ENCODE measurements around the gene EXO1. TPM values are rescaled to one million over a fixed set of nuclear protein-coding genes. Genes with fewer than 3 reads are reported as not detected.
"Not testable (repeated sequence)": the region's sequence is repeated elsewhere in the genome, so short reads cannot be mapped to it uniquely, and the experiment has no call there.

Gene EXO1
- total RNA-seq, 1 donor from 2014 or later: 0.83 TPM

DNA sequence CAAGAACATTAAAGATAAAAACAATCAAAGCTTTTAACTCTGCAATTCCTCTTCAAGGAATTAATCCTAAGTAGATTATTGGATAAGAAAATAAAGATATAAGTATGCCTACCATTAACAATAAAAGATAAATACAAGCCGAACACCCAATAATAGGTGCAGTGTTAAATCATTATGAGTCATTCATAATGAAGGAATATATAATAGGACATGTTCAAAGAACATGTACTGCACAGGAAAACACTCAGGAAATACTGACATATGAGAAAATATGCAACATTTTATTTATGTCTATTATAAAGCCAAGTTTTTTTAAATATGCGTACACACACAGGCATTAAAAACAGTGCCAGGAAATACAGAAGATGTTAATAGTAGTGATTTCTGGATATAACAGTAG, 11.1 kb upstream of the EXO1 start:
- DNase-seq (ENCODE audit: low spot score): no peak

GRCh38 chr1:241837416-241837815, 10.6 kb upstream of the EXO1 start:
- no peak for DNase-seq (ENCODE audit: low spot score)

GRCh38 chr1:241837901-241838300, 10.1 kb upstream of the EXO1 start:
- no peak for DNase-seq (ENCODE audit: low spot score)

- no peak for DNase-seq (ENCODE audit: low spot score)
Observed at GRCh38 chr1:241838897-241839296, 9.1 kb upstream of the EXO1 start.

DNA sequence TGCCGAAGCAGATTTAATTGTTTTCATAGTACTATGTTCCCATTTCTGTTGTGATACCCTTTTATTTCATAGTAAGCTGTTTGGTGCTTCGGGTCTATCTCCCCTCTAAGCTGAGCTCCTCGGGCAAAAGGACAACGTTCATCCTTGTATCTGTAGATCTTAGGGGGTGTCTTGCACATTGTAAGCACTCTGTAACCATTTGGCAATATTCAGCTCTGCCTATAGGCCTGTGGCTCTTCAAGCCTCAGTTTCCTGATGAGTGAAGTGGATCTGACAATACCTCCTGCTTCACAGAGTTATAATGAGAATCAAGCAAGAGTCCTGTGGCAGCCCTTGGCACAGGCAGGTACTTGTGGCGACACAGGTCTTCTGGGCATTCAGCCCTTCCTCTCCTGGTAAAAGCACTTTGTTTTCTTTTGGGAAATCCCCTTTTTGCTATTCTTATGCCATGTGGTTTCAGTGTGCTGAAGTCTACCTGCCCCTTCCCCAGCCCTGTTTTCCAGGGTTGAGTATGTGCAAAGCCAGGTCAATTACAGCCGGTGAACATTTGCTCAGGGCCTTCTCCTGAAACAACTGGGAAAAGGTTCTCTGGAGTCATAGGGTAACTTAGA, 8.5 kb upstream of the EXO1 start:
- no peak for DNase-seq (ENCODE audit: low spot score)

GRCh38 chr1:241840164-241840563, 7.8 kb upstream of the EXO1 start:
- no peak for DNase-seq (ENCODE audit: low spot score)

- no peak for DNase-seq (ENCODE audit: low spot score)
Observed at GRCh38 chr1:241841691-241842090, 6.3 kb upstream of the EXO1 start.

- no peak for DNase-seq (ENCODE audit: low spot score)
Observed at GRCh38 chr1:241842565-241842964, 5.4 kb upstream of the EXO1 start.

GRCh38 chr1:241844593-241844992, 3.4 kb upstream of the EXO1 start:
- no peak for DNase-seq (ENCODE audit: low spot score)

DNA sequence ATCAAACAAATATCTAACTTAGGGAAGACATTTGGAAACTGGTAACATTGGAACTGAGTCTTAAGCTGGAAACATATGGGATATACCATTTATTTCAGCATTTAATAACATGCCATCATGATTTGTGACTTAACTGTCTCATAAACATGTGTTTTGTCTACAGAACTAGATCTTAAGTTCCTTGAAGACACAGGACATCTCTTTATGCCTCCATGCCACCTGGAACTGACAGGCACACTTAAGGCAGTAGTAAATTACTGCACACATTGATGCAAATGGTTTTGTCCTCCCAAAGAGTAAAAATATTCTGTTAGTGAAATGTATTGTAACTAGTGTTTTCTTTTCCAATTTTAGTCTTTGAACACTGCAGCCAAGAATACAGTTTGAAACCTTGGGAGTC, 1.6 kb upstream of the EXO1 start:
- no peak for DNase-seq (ENCODE audit: low spot score)

GRCh38 chr1:241846862-241847539, 1.0 kb upstream of the EXO1 start:
- no peak for DNase-seq (ENCODE audit: low spot score)

DNA sequence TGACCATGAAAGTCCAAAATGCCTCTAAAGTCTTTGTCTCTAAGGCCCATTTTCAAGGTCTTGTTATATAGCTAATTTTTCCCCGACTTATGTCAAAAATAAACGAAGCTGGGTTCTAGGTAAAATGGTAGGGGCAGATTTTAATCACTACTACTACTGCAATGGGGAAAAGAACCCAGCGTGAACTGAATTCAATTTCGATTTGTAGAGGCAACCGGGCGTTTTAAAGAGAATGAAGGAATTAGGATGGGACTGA, 536 bp upstream of the EXO1 start:
- no peak for DNase-seq (ENCODE audit: low spot score)

- no peak for DNase-seq (ENCODE audit: low spot score)
Observed at GRCh38 chr1:241848686-241849344, 811 bp downstream of the EXO1 start.

GRCh38 chr1:241849345-241849695, 1.3 kb downstream of the EXO1 start:
- DNase-seq (ENCODE audit: low spot score): no peak

- not testable (repeated sequence) for DNase-seq (ENCODE audit: low spot score)
Observed at GRCh38 chr1:241855545-241856140, 7.6 kb downstream of the EXO1 start.

- no peak for DNase-seq (ENCODE audit: low spot score)
Observed at GRCh38 chr1:241857131-241857530, 9.1 kb downstream of the EXO1 start.

DNA sequence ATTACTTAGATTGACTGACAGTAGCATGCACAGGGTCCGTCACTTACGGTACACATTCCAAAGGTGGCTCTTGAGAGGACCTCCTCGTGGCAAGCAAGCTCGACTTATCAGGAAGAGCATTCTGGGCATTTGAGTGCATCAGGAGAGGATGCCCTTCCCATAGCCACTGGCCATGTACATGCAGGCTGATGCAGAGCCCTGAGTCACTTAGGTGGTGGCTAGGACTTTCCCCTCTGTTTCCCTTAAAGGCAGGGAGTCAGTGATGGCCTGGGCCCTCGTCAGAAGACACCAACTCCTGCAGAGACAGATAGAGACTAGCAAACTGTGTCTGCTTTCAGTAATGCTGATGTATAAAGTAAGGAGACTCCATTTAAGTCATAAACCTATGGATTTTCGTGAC, 12.9 kb downstream of the EXO1 start:
- DNase-seq (ENCODE audit: low spot score): no peak

DNA sequence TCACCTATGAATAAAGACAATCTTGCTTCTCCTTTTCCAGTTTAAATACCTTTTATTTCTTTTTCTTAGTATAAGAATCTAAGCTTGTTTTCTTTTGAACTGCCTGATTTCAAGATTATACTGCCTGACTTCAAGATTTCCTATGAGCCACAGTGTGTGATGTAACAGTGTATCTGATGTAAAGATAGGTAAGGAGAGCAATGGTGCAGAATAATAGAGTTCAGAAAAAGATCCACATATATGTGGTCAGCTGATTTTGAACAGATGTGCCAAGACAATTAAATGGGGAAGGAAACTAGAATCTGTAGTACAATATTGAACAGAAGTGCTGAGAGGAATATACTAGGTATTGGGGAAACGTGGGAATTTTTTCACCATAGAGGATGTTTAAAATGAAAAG, 21.0 kb downstream of the EXO1 start:
- no peak for DNase-seq (ENCODE audit: low spot score)

DNA sequence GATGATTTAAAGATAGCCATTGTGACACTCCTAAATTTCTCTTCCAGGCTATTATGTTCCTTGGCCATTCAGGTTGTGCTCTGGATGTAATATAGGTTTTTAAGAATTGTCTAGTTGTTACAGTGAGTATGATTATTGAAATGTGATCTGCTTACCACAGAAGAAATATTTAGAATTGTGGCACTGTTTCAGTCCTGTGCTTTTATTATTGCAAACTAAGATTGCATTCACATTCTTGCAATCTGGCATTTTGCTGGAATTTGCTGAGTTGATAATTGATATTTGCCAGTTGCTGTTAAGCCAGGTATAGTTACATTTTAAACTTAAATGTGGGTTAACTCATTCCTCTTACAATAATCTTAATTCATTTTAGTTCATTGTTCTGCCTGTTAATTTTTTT, 22.3 kb downstream of the EXO1 start:
- no peak for DNase-seq (ENCODE audit: low spot score)

- no peak for DNase-seq (ENCODE audit: low spot score)
Observed at GRCh38 chr1:241870746-241871430, 22.9 kb downstream of the EXO1 start.

DNA sequence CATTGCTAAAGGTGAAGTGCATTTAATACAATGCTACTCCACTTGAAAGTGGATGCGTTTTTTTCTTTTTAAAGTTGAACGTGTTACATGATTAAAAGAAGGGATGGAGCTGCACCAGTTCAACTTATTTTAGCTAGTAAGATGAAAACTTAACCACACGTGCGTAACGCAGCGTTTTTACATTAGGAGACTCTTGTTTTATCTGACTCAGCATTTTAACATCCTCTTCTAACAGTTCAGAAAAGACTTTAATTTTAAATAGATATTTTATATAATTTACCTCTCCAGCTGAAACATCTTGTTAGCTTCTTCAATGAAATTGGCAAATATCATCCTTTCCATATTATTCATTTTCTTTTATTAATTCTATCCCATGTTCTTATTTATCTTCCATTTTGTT, 33.4 kb downstream of the EXO1 start:
- DNase-seq (ENCODE audit: low spot score): no peak

GRCh38 chr1:241883159-241883558, 35.2 kb downstream of the EXO1 start:
- no peak for DNase-seq (ENCODE audit: low spot score)

- DNase-seq (ENCODE audit: low spot score): no peak
Observed at GRCh38 chr1:241888232-241888631, 40.2 kb downstream of the EXO1 start.
